Fibroblast of skin of abdomen (primary cell): ENCODE measurements around the gene ZGRF1.
"Not testable (repeated sequence)": the region's sequence is repeated elsewhere in the genome, so short reads cannot be mapped to it uniquely, and the experiment has no call there.

Source experiments
- DNase-seq: peaks from one replicate; pipeline ENCODE4 v3.0.0-alpha.2; 2013

The ZGRF1 gene

DNA sequence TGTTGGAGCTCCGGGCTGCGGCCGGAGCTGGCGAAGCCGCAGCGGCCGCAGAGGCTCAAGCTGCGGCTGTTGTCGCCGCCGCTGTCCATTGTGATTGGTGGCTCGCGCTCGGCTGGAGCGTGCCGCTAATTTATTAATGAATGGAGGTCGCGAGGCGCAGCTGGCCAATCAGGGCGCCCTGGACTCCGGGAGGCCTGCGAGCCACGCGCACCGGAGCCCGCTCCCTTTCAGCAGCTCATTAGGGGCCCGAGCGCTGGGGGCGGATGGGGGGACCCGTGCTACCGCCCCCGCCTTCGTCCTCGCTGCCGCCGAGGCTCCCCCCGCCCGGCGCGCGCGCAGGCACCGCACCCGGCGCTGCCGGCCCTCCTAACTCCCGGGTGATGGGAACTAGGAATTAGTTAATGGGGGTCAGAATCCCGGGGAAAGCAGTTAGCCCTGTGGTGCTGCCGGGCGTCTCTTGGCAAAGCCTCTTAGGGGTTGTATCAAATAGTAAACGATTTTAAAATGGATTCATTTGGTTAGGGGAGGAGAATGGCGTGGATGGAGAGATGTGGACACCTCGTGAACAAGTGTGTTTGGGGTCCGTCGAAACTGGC lies 120.1 kb downstream of the ZGRF1 start:
- no peak for DNase-seq

DNA sequence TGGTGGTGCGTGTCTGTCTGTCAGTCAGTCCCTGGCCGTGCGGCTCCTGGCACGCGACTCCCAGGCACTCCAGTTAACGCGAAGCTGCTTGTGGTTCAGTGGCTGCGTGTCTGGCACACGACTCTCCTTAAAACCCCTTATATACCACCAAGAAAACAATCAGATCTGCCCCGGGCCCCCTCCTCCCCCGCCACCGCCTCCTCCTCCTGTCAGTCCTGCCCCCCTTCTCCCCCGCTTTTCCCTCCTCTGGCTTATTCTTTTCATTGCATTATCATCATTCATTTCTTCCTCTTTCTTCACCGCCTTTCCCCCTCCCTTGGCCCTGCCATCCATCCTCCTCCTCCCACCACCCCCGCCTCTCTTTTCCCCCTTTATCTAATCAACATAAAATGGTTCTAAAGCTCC lies 120.6 kb downstream of the ZGRF1 start, which contains the start of gene NEUROG2:
Gene NEUROG2, minus strand, starts transcription at position 115 of the 405 bp plus-strand sequence. CDS start 705 bp downstream, outside the sequence.
- DNase-seq: no peak

DNA sequence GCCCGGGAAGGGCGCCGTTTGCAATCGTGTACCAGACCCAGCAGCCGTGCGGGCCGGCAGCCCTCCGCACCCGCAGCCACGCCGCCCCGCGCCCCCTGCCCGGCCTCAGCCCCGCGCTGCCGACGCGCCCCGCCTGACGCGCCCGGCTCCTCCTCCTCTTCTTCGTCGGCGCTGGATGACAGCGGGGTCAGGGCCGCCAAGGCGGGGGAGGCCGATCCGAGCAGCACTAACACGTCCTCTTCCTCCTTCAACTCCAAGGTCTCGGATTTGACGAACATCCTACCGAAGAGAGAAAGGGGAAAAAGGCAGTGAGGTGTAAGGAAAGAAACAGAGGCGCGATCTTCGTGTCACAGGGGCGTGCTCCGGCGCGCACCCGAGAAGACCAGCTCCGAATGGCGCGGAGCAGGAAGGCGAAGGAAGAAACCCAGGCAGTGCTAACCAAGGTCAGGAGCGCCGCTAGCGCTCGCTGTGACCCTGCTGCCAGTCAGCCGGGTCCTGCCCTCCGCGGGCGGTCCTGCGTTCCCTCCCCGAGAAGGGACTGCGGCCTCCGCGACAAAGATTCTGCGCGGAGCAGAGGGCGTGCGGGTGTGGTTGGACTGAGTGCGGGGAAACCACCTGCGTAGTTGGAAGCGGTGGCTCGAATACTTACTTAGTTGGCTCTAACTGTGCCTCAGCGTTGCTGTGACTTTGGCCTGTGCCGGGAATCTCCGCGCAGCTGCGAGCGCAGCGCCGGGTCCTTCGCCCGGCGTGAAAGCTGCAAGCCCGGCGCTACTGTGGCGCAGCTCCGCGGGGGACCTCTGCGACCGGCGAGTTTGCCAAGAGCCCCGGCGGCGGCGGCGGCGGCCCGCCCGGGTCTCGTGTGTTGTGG lies 121.3 kb downstream of the ZGRF1 start:
- no peak for DNase-seq

DNA sequence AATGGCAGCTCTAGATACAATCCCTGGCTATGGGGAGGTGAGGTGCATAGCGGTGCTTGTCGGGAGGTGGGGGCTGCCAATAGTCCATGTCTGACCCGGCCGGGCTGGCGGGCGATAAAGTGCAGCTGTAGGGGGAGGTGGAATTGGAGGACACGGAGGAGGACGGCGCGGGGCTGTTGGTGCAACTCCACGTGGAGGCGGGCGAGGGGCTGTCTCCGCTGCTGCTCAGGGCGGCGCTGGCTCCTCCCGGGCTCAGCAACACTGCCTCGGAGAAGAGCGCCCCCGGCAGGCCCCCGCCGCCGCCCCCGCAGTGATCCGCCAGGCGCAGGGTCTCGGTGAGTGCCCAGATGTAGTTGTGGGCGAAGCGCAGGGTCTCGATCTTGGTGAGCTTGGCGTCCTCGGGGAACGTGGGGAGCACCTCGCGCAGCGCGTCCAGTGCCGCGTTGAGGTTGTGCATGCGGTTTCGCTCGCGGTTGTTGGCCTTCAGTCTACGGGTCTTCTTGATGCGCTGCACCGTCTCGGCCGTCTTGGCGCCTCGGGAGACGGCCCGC lies 122.0 kb downstream of the ZGRF1 start:
- DNase-seq: no peak

DNA sequence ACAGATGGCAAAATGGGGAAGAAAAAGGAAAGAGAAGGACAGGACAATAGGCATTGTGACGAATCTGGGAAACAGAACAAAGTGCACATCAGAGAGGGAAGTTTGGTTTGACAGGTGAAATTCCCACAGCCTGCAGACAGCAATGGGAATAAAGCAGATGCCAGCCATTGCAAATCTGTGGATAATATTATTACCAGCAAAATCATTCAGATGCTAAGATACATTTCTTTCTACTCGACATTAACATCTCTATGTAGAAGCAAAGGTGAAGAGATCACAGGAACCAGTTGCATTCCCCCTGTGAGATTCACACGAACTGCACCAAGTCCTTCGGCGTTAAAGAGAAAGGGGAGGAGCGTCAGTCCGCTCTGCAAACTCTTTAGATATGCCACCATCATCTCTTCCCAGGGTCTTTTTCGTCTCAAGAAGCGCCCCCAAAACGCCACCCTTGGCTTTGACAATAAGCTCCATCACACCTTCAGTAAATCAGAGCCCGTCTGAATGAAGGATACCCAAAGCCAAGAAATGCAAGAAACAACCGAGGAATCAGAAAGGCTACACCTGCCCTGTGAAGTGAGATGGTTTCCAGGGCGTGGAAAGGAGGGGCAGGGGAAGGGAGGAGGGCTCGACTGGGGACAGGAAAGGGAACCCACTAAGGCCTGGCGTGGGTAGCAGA lies 122.6 kb downstream of the ZGRF1 start:
- DNase-seq: no peak

DNA sequence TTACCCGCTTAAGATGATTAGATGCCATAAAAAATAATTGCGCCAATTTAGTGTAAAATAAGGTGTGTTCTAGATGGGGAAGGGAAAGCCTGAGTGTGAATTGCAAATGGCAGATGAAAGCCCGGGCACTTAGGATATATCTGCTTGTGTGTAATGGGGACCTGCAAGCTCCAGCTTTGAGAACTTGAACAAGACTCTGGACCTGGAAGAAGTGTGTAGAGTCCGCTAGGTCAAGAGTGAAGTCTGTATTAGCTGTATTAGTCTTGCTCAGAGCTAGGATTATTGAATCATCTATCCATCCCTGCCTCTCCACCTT lies 124.9 kb downstream of the ZGRF1 start:
- no peak for DNase-seq

DNA sequence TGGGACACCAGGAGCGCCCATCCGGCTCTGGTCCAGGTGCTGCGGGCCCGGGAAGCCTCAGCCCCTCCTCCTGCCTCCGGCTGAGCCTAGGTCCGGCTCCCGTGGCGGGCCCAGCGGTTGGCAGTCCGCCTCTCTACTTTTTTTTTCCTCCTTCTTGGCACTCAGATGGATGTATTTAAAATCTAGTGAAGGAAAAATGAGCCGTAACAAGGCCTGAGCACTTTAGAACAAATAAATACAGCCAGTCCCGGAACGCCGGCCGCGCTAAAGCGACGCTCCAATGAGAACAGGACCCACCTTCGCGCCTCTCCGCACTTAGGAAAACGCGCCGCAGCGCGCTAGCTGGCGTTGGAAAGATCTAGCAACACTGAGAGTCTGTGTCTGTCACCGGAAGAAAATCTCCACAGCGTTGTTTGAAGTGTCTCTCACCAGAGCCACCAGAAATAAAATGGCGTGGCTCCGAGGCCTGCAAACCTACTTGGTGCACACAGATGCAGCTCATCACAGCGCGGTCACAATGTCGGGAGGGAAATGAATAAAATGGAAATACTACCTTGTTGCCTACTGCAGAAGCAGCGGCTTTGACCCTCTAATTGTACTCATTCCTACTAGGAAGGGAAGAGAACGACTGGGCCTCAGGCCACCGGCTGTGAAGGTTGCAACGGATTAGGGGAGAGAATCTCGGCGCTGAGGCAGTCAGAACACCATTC lies 125.5 kb downstream of the ZGRF1 start:
- no peak for DNase-seq

DNA sequence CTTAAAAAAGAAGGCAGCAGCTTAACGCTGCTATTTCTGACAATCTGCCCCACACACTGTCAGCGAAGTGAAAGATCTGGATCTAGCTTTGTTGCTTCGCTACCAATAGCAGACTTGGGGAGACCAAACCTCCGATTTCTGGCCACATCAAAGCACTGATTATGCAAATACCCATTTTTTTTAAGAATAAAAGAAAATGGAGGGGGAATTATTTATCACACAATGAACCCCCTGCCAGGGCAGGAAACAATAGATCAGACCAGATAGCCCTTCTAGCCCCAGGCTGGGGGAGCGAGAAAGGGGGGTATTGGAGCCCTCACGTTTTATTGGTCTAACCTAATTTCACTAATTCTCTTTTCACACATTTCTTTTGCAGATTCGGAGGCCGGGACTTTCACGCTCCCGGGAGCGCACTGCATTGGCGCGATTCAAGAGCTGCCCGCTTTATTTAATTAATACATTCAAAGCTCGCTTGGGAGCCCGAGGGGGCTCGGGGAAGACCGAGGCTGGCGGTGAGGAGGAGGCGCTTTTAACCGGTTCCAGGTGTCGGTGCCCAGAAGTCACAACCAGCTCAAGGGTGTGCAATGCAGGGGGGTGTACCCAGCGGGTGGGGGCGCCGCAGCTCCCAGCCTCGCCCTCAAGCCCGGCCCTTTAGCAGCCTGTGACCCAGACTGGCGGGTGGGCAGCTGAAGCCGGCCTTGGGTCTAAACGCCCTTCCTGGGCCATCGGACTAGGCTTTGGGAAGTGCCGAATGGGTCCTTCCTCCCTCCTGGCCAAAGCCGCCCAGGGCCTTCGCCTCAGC lies 126.2 kb downstream of the ZGRF1 start:
- DNase-seq: no peak

DNA sequence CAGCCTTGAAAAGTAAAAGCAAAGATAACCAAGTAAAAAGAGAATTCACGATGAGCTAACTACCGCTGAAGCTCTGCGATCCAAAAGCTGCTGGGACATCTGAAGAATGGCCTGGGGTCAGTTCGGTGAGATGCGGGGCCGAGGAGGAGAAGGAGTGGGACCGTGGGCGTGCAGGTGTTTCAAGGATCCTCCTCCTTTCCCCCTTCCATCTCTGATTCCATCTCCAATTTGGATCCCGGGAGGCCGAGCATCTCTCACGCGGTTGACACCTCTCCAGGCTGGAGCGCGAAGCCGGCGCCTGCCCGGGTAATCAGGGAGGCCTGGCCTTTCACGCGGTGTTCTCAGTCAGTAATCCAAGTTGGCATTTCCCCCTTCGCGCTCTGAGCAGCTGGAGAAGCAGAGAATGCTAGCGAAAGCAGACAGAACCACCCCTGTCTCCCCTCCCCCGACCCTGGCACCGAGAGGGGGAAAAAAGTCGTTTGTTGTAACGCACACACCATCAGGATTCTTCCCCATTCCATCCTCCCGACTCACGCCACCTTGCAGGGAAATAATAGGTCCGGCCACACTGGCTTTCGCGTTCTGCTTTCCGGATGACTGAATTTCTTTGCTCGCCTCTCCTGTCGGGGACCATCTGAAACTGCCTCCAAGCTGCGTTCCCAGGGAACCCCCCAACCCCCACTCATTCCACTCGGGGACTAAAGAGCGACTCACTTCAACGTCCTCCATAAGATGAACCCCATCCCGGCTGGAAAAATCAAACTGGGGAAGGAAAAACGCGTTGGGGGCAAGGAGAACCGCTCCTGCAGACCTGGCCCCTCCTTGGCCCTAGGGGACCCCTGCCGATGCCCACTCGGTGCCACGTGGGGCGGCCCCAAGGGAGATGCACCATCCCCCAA lies 127.2 kb downstream of the ZGRF1 start:
- no peak for DNase-seq

DNA sequence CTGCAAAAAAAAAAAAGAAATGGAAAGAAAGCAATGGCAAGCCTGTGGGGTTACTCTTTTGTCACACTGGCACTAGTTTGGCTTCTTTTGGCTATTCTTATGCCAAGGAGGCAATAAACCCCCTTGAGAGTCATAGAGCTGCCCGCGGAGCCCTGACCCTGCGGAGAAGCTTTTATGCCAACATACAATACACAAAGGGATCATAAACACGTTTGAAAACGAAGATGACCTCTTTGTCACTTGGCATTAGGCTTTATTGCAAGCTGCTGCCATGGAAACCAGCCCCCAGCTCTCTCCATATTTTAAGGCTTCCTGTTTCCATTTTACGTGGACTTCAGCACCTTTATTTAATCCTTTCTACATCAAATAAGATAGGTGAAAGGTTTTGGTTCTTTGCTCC lies 128.4 kb downstream of the ZGRF1 start:
- no peak for DNase-seq

DNA sequence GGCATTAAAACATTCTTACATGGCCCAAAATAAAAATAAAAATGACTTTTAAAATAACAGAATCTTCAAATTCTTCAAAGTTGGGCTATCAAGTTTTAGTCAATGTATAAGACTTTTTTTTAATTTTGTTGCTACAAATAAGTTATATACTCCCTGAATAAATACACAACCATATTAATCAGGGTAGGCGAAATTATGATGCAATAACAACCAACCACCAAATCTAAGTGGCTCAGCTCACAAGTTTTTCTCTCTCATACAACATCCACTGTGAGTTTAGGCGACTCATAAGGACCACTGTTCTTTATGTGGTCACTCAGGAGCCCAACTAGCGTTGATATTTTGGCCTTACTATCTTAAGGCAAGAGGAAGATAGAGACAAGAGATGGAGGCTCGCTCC lies 131.9 kb downstream of the ZGRF1 start:
- DNase-seq: no peak

DNA sequence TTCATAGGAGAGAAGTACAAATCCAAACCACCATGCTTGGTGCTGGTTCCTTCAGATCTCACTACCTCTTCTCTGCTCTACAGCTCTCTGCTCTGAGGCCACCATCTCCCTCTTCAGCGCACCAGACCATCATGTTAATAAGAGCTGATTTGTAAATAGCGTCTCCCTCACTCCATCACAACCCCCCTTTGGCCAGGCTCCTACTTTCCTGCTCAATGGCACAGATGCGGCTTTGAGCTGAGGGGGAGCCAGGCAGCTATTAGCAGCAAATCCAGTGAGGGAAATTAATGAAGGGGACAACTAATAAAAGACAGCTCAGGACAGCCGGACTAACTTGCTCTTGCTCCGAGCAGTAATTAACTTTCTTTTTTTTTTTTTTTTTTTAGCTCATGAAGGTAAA lies 133.8 kb downstream of the ZGRF1 start:
- DNase-seq: no peak

DNA sequence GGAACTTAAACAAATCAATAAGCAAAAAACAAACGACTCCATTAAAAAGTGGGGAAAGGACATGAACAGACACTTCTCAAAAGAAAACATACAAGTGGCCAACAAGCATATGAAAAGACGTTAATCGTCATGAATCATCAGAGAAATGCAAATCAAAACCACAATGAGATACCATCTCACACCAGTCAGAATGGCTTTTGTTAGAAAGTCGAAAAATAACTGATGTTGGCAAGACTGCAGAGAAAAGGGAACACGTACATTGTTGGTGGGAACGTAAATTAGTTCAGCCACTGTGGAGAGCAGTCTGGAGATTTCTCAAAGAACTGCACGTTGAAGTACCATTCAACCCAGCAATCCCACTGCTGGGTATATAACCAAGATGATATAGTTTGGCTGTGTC lies 144.4 kb downstream of the ZGRF1 start:
- no peak for DNase-seq

DNA sequence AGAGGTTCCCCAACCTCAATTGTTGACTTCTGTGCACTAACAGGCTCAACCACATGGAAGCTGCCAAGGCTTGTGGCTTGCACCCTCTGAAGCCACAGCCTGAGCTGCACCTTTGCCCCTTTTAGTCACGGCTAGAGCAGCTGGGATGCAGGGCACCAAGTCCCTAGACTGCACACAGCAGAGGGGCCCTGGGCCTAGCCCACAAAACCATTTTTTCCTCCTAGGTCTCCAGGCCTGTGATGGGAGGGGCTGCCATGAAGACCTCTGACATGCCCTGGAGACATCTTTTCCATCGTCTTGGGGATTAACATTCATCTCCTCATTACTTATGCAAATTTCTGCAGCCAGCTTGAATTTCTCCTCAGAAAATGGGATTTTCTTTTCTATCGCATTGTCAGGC lies 145.9 kb downstream of the ZGRF1 start:
- not testable (repeated sequence) for DNase-seq
